Vagina (tissue), 2 donors: ENCODE data around the gene RSPH1.

Experiments
- CTCF ChIP-seq, 3 experiments: fragments of 450-650 bp in 2 of 3; fragments of 200-600 bp in 1 of 3; sonication (generic) in 1 of 3; IDR thresholded peaks; one replicate each; pipeline ENCODE4 v1.5.1; 2017 to 2019; ENCODE audit warnings: antibody characterized with exemption in 3 of 3, mild to moderate bottlenecking in 2 of 3, moderate library complexity in 2 of 3
- POLR2AphosphoS5 ChIP-seq, 2 donors: sonication (generic); formaldehyde crosslinking; IDR thresholded peaks; one replicate each; pipeline ENCODE4 v1.9.0; 2017; ENCODE audit warnings: antibody characterized with exemption in 2 of 2, mild to moderate bottlenecking in 2 of 2, low read depth in 1 of 2; ENCODE audit not compliant: insufficient read depth in 1 of 2

DNA sequence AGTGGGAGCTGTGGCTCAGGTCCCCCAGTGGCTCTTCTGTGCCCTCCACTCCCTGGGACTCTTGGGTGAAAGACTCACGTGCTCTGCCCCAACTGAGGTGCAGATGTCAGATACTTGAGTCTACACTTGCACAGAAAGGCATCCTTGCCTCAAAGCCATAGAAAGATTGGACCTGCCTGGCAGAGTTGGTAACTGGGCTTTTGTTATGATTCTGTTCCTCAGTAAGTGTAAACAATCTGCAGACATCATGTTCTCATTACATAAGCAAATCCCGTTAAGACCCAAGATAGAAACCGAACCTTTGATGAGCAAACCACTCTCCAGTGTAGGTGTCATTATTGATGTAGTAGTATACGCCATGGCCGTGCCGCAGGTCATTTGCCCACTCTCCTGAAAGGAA is 10.0 kb downstream of the RSPH1 start:
- no peak for TF ChIP-seq CTCF (IDR thresholded peaks at IDR 0.05)
- no peak for TF ChIP-seq POLR2AphosphoS5 (IDR thresholded peaks at IDR 0.05; ENCODE audit: insufficient read depth in 1 of 2, low read depth in 1 of 2)
